ENCODE data around the gene RASA3. TPM values are rescaled to one million over a fixed set of nuclear protein-coding genes. Genes with fewer than 3 reads are reported as not detected.

RASA3 gene
- total RNA-seq, 1 donor from 2014 or later, result 14.6 TPM

- Mint-ChIP-seq H3K36me3 (no peaks in the 10 kb centered on the region), H3K4me3 (no peak overlapping the region), H3K4me1 (peaks cover 34% of the 10 kb centered on the region), H3K27ac (no peak overlapping the region), H3K27me3 (ENCODE audit: low read depth) (peaks cover 5% of the 10 kb centered on the region), H3K9me3 (no peaks in the 10 kb centered on the region)
- TF ChIP-seq, protein P1, sequence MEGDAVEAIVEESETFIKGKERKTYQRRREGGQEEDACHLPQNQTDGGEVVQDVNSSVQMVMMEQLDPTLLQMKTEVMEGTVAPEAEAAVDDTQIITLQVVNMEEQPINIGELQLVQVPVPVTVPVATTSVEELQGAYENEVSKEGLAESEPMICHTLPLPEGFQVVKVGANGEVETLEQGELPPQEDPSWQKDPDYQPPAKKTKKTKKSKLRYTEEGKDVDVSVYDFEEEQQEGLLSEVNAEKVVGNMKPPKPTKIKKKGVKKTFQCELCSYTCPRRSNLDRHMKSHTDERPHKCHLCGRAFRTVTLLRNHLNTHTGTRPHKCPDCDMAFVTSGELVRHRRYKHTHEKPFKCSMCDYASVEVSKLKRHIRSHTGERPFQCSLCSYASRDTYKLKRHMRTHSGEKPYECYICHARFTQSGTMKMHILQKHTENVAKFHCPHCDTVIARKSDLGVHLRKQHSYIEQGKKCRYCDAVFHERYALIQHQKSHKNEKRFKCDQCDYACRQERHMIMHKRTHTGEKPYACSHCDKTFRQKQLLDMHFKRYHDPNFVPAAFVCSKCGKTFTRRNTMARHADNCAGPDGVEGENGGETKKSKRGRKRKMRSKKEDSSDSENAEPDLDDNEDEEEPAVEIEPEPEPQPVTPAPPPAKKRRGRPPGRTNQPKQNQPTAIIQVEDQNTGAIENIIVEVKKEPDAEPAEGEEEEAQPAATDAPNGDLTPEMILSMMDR (IDR thresholded peaks at IDR 0.05; ENCODE audit: unreplicated experiment), result no peak
- DNase-seq (ENCODE audit: low spot score in 2 of 2, unreplicated experiment in 2 of 2), result no peak
Observed at GRCh38 chr13:114123448-114123847, 9.0 kb downstream of the RASA3 start.

GRCh38 chr13:114122591-114123211 lies 9.7 kb downstream of the RASA3 start:
- Mint-ChIP-seq H3K4me3 (no peak overlapping the region), H3K36me3 (no peaks in the 10 kb centered on the region), H3K27me3 (ENCODE audit: low read depth) (peaks cover 2% of the 10 kb centered on the region), H3K4me1 (peaks cover 30% of the 10 kb centered on the region), H3K27ac (no peak overlapping the region), H3K9me3 (no peaks in the 10 kb centered on the region)
- no peak for DNase-seq (ENCODE audit: low spot score in 2 of 2, unreplicated experiment in 2 of 2)
- TF ChIP-seq, protein P1 (IDR thresholded peaks at IDR 0.05; ENCODE audit: unreplicated experiment), result no peak

GRCh38 chr13:114122127-114122511 lies 10.3 kb downstream of the RASA3 start:
- no peak overlapping the region for H3K4me3 Mint-ChIP-seq
- DNase-seq (ENCODE audit: low spot score in 2 of 2, unreplicated experiment in 2 of 2), result no peak
- TF ChIP-seq, protein P1 (IDR thresholded peaks at IDR 0.05; ENCODE audit: unreplicated experiment), result no peak
- peaks cover 26% of the 10 kb centered on the region for H3K4me1 Mint-ChIP-seq
- H3K9me3 Mint-ChIP-seq, result no peaks in the 10 kb centered on the region
- H3K27me3 Mint-ChIP-seq (ENCODE audit: low read depth), result peaks cover 2% of the 10 kb centered on the region
- no peak overlapping the region for H3K27ac Mint-ChIP-seq
- no peaks in the 10 kb centered on the region for H3K36me3 Mint-ChIP-seq

DNA sequence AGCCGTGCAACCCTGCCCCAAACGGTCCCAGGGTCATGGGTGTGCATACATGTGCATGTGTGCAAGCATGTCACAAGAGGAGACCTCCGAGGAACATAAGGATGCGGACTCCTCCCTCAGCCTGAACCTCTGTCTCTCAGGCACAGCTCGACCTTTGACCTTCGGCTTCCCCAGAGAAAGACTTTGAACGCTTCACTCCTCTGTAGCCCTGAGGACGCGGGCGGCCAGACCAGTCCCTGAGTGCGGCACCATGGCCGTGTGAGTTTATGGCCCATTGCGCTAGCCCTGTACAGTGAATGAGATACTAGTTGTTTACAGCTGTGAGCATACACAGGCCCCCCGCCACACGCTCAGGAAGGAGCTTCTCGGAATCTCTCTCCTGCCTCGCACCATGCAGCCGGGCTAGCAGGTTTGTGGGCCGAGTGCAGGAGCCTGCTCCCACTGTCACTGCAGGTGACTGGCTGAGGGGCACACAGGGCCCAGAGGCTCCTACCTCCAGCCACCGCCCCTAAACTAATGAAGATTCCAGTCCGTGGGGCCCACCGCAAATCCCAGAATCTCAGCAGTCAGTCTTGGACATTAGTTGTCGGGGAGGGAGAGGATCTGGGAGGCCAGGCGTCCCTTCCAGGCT lies 10.8 kb downstream of the RASA3 start:
- TF ChIP-seq, protein P1 (IDR thresholded peaks at IDR 0.05; ENCODE audit: unreplicated experiment), result no peak
- no peaks in the 10 kb centered on the region for H3K9me3 Mint-ChIP-seq
- peaks cover 2% of the 10 kb centered on the region for H3K27me3 Mint-ChIP-seq (ENCODE audit: low read depth)
- H3K4me3 Mint-ChIP-seq, result no peak overlapping the region
- DNase-seq (ENCODE audit: low spot score in 2 of 2, unreplicated experiment in 2 of 2), result no peak
- H3K27ac Mint-ChIP-seq, result peak overlapping the region; percentile 98
- no peaks in the 10 kb centered on the region for H3K36me3 Mint-ChIP-seq
- H3K4me1 Mint-ChIP-seq, result peaks cover 23% of the 10 kb centered on the region

- TF ChIP-seq, protein P1 (IDR thresholded peaks at IDR 0.05; ENCODE audit: unreplicated experiment), result no peak
- Mint-ChIP-seq H3K4me3 (peak overlapping the region; percentile 43), H3K27ac (peak overlapping the region; percentile 98), H3K27me3 (ENCODE audit: low read depth) (peaks cover 2% of the 10 kb centered on the region), H3K36me3 (no peaks in the 10 kb centered on the region), H3K9me3 (no peaks in the 10 kb centered on the region), H3K4me1 (peaks cover 23% of the 10 kb centered on the region)
- DNase-seq (ENCODE audit: low spot score in 2 of 2, unreplicated experiment in 2 of 2), result no peak
Observed at GRCh38 chr13:114121031-114121430, 11.4 kb downstream of the RASA3 start.
